ENCODE data around the gene SETBP1. TPM values are rescaled to one million over a fixed set of nuclear protein-coding genes. Genes with fewer than 3 reads are reported as not detected.

SETBP1 gene
- total RNA-seq, 1 donor from 2014 or later, result 12.4 TPM

DNA sequence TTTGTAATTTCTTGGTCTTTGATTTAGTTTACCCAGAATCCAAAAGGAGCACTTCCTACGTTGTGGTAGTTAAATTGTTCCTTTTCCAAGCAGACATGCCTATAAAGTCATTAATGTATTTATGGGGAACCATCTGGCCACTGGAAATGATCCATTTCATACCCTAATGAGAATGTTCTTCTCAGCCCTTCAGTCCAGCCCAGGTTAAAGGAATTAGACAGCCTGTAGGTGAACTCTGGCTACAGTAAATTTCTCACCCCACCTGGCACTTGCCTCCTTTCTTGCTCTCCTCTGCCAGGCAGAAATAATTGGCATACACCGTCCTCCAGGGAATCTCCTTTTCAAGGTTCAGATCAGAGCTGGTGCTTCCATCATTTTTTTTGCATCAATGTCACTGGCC lies 121.1 kb downstream of the SETBP1 start:
- no peak overlapping the region for H3K4me2 ChIP-seq (ENCODE audit: low read length)
- Mint-ChIP-seq H3K27me3 (ENCODE audit: low read depth, unreplicated experiment) (no peaks in the 10 kb centered on the region), H3K9me3 (ENCODE audit: unreplicated experiment) (peaks cover 2% of the 10 kb centered on the region), H3K27ac (ENCODE audit: unreplicated experiment) (peak overlapping the region; percentile 5), H3K4me1 (ENCODE audit: low read depth, unreplicated experiment) (peaks cover 37% of the 10 kb centered on the region), H3K36me3 (ENCODE audit: low read depth, unreplicated experiment) (peaks cover 3% of the 10 kb centered on the region), H3K4me3 (ENCODE audit: unreplicated experiment) (no peak overlapping the region)
- no peaks in the 10 kb centered on the region for H3K27me3 ChIP-seq (ENCODE audit: insufficient read depth, low read length)
- H3K9me3 ChIP-seq (ENCODE audit: insufficient read depth, low read depth, low read length), result no peaks in the 10 kb centered on the region
- FAIRE-seq (no peak), DNase-seq (ENCODE audit: low read depth) (no peak)
- H3K36me3 ChIP-seq (ENCODE audit: insufficient read depth, low read length), result no peaks in the 10 kb centered on the region
- H2AFZ ChIP-seq (ENCODE audit: low read depth, low read length), result no peak overlapping the region
- H3K9ac ChIP-seq (ENCODE audit: low read length), result no peak overlapping the region
- H3K4me3 ChIP-seq (ENCODE audit: insufficient read depth, low read depth, low read length), result no peak overlapping the region
- no peak overlapping the region for H3K27ac ChIP-seq (ENCODE audit: low read depth, low read length)
- TF ChIP-seq, protein P1, sequence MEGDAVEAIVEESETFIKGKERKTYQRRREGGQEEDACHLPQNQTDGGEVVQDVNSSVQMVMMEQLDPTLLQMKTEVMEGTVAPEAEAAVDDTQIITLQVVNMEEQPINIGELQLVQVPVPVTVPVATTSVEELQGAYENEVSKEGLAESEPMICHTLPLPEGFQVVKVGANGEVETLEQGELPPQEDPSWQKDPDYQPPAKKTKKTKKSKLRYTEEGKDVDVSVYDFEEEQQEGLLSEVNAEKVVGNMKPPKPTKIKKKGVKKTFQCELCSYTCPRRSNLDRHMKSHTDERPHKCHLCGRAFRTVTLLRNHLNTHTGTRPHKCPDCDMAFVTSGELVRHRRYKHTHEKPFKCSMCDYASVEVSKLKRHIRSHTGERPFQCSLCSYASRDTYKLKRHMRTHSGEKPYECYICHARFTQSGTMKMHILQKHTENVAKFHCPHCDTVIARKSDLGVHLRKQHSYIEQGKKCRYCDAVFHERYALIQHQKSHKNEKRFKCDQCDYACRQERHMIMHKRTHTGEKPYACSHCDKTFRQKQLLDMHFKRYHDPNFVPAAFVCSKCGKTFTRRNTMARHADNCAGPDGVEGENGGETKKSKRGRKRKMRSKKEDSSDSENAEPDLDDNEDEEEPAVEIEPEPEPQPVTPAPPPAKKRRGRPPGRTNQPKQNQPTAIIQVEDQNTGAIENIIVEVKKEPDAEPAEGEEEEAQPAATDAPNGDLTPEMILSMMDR (IDR thresholded peaks at IDR 0.05; ENCODE audit: insufficient read depth, low read depth, low read length), result no peak
- TF ChIP-seq EZH2 (IDR thresholded peaks at IDR 0.05; ENCODE audit: insufficient read depth, low read length), result no peak
- H4K20me1 ChIP-seq (ENCODE audit: insufficient read depth, low read length), result no peaks in the 10 kb centered on the region
- H3K79me2 ChIP-seq (ENCODE audit: insufficient read depth, low read length), result no peaks in the 10 kb centered on the region
- H3K4me1 ChIP-seq (ENCODE audit: insufficient read depth, low read length), result peaks cover 10% of the 10 kb centered on the region

DNA sequence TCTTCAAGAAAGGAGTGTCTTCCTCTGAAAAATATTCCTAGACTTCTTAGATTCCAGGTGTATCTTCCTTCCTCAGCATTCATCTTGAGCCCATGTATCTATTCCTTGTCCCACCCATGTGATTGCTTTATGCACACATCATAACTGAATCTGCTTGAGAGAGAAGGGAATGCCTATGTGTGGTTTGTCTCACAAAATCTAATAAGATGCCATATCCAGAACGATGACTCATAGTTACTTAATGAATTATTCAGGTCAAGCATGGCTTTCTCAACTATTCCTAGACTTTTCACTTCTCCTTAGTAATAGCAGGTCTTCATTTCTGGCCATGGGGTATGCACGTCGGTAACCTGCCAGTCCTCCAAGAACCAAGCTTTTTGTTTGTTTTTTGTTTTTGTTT lies 121.8 kb downstream of the SETBP1 start:
- H3K27ac ChIP-seq (ENCODE audit: low read depth, low read length), result no peak overlapping the region
- H3K4me1 ChIP-seq (ENCODE audit: insufficient read depth, low read length), result peaks cover 10% of the 10 kb centered on the region
- H3K4me3 Mint-ChIP-seq (ENCODE audit: unreplicated experiment), result no peak overlapping the region
- H3K27me3 ChIP-seq (ENCODE audit: insufficient read depth, low read length), result no peaks in the 10 kb centered on the region
- H3K4me1 Mint-ChIP-seq (ENCODE audit: low read depth, unreplicated experiment), result peaks cover 36% of the 10 kb centered on the region
- H3K36me3 ChIP-seq (ENCODE audit: insufficient read depth, low read length), result no peaks in the 10 kb centered on the region
- H3K79me2 ChIP-seq (ENCODE audit: insufficient read depth, low read length), result no peaks in the 10 kb centered on the region
- H3K4me3 ChIP-seq (ENCODE audit: insufficient read depth, low read depth, low read length), result no peak overlapping the region
- H3K36me3 Mint-ChIP-seq (ENCODE audit: low read depth, unreplicated experiment), result peaks cover 3% of the 10 kb centered on the region
- H3K27me3 Mint-ChIP-seq (ENCODE audit: low read depth, unreplicated experiment), result no peaks in the 10 kb centered on the region
- peak; percentile 26 for FAIRE-seq
- peak; percentile 78 for DNase-seq (ENCODE audit: low read depth)
- no peak overlapping the region for H2AFZ ChIP-seq (ENCODE audit: low read depth, low read length)
- peak overlapping the region; percentile 95 for H3K27ac Mint-ChIP-seq (ENCODE audit: unreplicated experiment)
- no peaks in the 10 kb centered on the region for H3K9me3 ChIP-seq (ENCODE audit: insufficient read depth, low read depth, low read length)
- H3K4me2 ChIP-seq (ENCODE audit: low read length), result peak overlapping the region; percentile 45
- H4K20me1 ChIP-seq (ENCODE audit: insufficient read depth, low read length), result no peaks in the 10 kb centered on the region
- H3K9me3 Mint-ChIP-seq (ENCODE audit: unreplicated experiment), result peaks cover 2% of the 10 kb centered on the region
- TF ChIP-seq EZH2 (IDR thresholded peaks at IDR 0.05; ENCODE audit: insufficient read depth, low read length), result no peak
- TF ChIP-seq, protein P1 (IDR thresholded peaks at IDR 0.05; ENCODE audit: insufficient read depth, low read depth, low read length), result no peak
- H3K9ac ChIP-seq (ENCODE audit: low read length), result no peak overlapping the region

DNA sequence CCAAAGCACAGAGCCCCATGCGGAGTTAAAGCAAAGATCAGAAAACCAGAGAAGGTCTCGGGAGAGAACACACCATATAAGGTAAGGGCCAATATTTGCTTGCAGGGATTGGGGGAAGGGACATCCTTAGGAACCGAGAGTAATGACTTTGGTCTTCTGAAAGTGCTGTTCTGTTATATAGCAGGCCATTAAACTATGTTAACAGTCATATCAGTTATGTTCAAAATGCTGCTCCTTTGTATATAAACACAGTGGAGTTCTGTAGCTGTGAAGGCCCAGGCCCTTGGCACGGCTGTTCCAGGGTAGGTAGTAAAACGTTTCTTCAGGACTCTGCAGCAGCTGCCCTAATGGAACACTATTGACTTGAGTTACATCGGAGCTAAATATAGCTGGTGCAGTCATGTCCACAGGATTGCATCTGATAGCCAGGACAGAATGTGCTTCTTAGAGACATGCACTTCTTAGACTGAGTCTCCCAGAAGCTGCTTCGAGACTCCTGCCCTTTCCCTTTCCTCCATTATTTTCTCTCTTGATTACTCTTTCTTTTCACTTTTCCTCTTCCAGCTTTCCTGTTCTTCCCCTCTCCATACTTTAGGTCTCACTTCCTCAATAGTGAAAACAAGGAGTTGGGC lies 122.4 kb downstream of the SETBP1 start:
- TF ChIP-seq, protein P1 (IDR thresholded peaks at IDR 0.05; ENCODE audit: insufficient read depth, low read depth, low read length), result no peak
- TF ChIP-seq EZH2 (IDR thresholded peaks at IDR 0.05; ENCODE audit: insufficient read depth, low read length), result no peak
- FAIRE-seq (no peak), DNase-seq (ENCODE audit: low read depth) (peak; percentile 65)
- Histone ChIP-seq H3K27me3 (ENCODE audit: insufficient read depth, low read length) (no peaks in the 10 kb centered on the region), H3K36me3 (ENCODE audit: insufficient read depth, low read length) (no peaks in the 10 kb centered on the region), H3K27ac (ENCODE audit: low read depth, low read length) (peak overlapping the region; percentile 23), H3K9ac (ENCODE audit: low read length) (no peak overlapping the region), H3K4me1 (ENCODE audit: insufficient read depth, low read length) (peaks cover 10% of the 10 kb centered on the region), H3K79me2 (ENCODE audit: insufficient read depth, low read length) (no peaks in the 10 kb centered on the region), H3K4me2 (ENCODE audit: low read length) (peak overlapping the region; percentile 45), H4K20me1 (ENCODE audit: insufficient read depth, low read length) (no peaks in the 10 kb centered on the region), H3K4me3 (ENCODE audit: insufficient read depth, low read depth, low read length) (no peak overlapping the region), H2AFZ (ENCODE audit: low read depth, low read length) (no peak overlapping the region), H3K9me3 (ENCODE audit: insufficient read depth, low read depth, low read length) (no peaks in the 10 kb centered on the region)
- Mint-ChIP-seq H3K9me3 (ENCODE audit: unreplicated experiment) (peaks cover 2% of the 10 kb centered on the region), H3K27me3 (ENCODE audit: low read depth, unreplicated experiment) (no peaks in the 10 kb centered on the region), H3K4me3 (ENCODE audit: unreplicated experiment) (peak overlapping the region; percentile 11), H3K36me3 (ENCODE audit: low read depth, unreplicated experiment) (peaks cover 3% of the 10 kb centered on the region), H3K27ac (ENCODE audit: unreplicated experiment) (peak overlapping the region; percentile 95), H3K4me1 (ENCODE audit: low read depth, unreplicated experiment) (peaks cover 36% of the 10 kb centered on the region)

All from astrocyte (in vitro differentiated cells and primary cell).